ENCODE measurements around the gene ADISSP. TPM values are rescaled to one million over a fixed set of nuclear protein-coding genes. Genes with fewer than 3 reads are reported as not detected.

The ADISSP gene
- total and polyA plus RNA-seq, 4 donors = 15.6 to 53.9 (median 44.0) TPM

GRCh38 chr20:3723284-3723683 is 44.3 kb downstream of the ADISSP start:
- Histone ChIP-seq H3K27me3 (ENCODE audit: control insufficient read depth, insufficient read depth, low read length) (no peaks in the 10 kb centered on the region), H3K4me3 (ENCODE audit: low read depth, low read length) (no peak overlapping the region), H3K36me3 (ENCODE audit: control insufficient read depth, insufficient read depth, low read length) (no peaks in the 10 kb centered on the region), H3K4me1 (ENCODE audit: control insufficient read depth, insufficient read depth, low read length) (no peaks in the 10 kb centered on the region), H3K27ac (ENCODE audit: low read depth, low read length) (no peak overlapping the region), H3K9me3 (ENCODE audit: control insufficient read depth, insufficient read depth, low read length) (no peaks in the 10 kb centered on the region)
- DNase-seq (ENCODE audit: low read depth in 4 of 6, low spot score in 6 of 6) = no peak
- 96% methylated on average over 8 of the region's 8 CpGs for WGBS (ENCODE audit: insufficient coverage)

- Histone ChIP-seq H3K4me3 (ENCODE audit: low read depth, low read length) (no peak overlapping the region), H3K36me3 (ENCODE audit: control insufficient read depth, insufficient read depth, low read length) (no peaks in the 10 kb centered on the region), H3K4me1 (ENCODE audit: control insufficient read depth, insufficient read depth, low read length) (no peaks in the 10 kb centered on the region), H3K27ac (ENCODE audit: low read depth, low read length) (no peak overlapping the region), H3K9me3 (ENCODE audit: control insufficient read depth, insufficient read depth, low read length) (no peaks in the 10 kb centered on the region), H3K27me3 (ENCODE audit: control insufficient read depth, insufficient read depth, low read length) (no peaks in the 10 kb centered on the region)
- no peak for DNase-seq (ENCODE audit: low read depth in 4 of 6, low spot score in 6 of 6)
- WGBS (ENCODE audit: insufficient coverage) = no CpG with 5 or more reads among the region's 4 CpGs
These were observed 45.6 kb downstream of the ADISSP start for GRCh38 chr20:3721912-3722311.

GRCh38 chr20:3720626-3721025 is 46.9 kb downstream of the ADISSP start:
- H3K4me3 ChIP-seq (ENCODE audit: low read depth, low read length) = no peak overlapping the region
- H3K27me3 ChIP-seq (ENCODE audit: control insufficient read depth, insufficient read depth, low read length) = no peaks in the 10 kb centered on the region
- no peaks in the 10 kb centered on the region for H3K9me3 ChIP-seq (ENCODE audit: control insufficient read depth, insufficient read depth, low read length)
- no peaks in the 10 kb centered on the region for H3K36me3 ChIP-seq (ENCODE audit: control insufficient read depth, insufficient read depth, low read length)
- H3K4me1 ChIP-seq (ENCODE audit: control insufficient read depth, insufficient read depth, low read length) = no peaks in the 10 kb centered on the region
- H3K27ac ChIP-seq (ENCODE audit: low read depth, low read length) = no peak overlapping the region
- no peak for DNase-seq (ENCODE audit: low read depth in 4 of 6, low spot score in 6 of 6)
- WGBS (ENCODE audit: insufficient coverage) = 73% methylated on average over 1 of the region's 6 CpGs

GRCh38 chr20:3720068-3720467 is 47.5 kb downstream of the ADISSP start:
- Histone ChIP-seq H3K27ac (ENCODE audit: low read depth, low read length) (no peak overlapping the region), H3K4me3 (ENCODE audit: low read depth, low read length) (no peak overlapping the region), H3K4me1 (ENCODE audit: control insufficient read depth, insufficient read depth, low read length) (no peaks in the 10 kb centered on the region), H3K27me3 (ENCODE audit: control insufficient read depth, insufficient read depth, low read length) (no peaks in the 10 kb centered on the region), H3K36me3 (ENCODE audit: control insufficient read depth, insufficient read depth, low read length) (no peaks in the 10 kb centered on the region), H3K9me3 (ENCODE audit: control insufficient read depth, insufficient read depth, low read length) (no peaks in the 10 kb centered on the region)
- 68% methylated on average over 2 of the region's 2 CpGs for WGBS (ENCODE audit: insufficient coverage)
- DNase-seq (ENCODE audit: low read depth in 4 of 6, low spot score in 6 of 6) = no peak

GRCh38 chr20:3719046-3719445 is 48.5 kb downstream of the ADISSP start:
- no peaks in the 10 kb centered on the region for H3K9me3 ChIP-seq (ENCODE audit: control insufficient read depth, insufficient read depth, low read length)
- H3K36me3 ChIP-seq (ENCODE audit: control insufficient read depth, insufficient read depth, low read length) = no peaks in the 10 kb centered on the region
- H3K27ac ChIP-seq (ENCODE audit: low read depth, low read length) = no peak overlapping the region
- no peak for DNase-seq (ENCODE audit: low read depth in 4 of 6, low spot score in 6 of 6)
- WGBS (ENCODE audit: insufficient coverage) = 100% methylated on average over 1 of the region's 4 CpGs
- H3K4me1 ChIP-seq (ENCODE audit: control insufficient read depth, insufficient read depth, low read length) = no peaks in the 10 kb centered on the region
- H3K27me3 ChIP-seq (ENCODE audit: control insufficient read depth, insufficient read depth, low read length) = no peaks in the 10 kb centered on the region
- no peak overlapping the region for H3K4me3 ChIP-seq (ENCODE audit: low read depth, low read length)

- DNase-seq (ENCODE audit: low read depth in 4 of 6, low spot score in 6 of 6) = peak in 4 of 6 donors; percentile 15 to 57 (median 34)
- Histone ChIP-seq H3K27ac (ENCODE audit: low read depth, low read length) (no peak overlapping the region), H3K27me3 (ENCODE audit: control insufficient read depth, insufficient read depth, low read length) (no peaks in the 10 kb centered on the region), H3K9me3 (ENCODE audit: control insufficient read depth, insufficient read depth, low read length) (no peaks in the 10 kb centered on the region), H3K36me3 (ENCODE audit: control insufficient read depth, insufficient read depth, low read length) (no peaks in the 10 kb centered on the region), H3K4me1 (ENCODE audit: control insufficient read depth, insufficient read depth, low read length) (no peaks in the 10 kb centered on the region), H3K4me3 (ENCODE audit: low read depth, low read length) (no peak overlapping the region)
- WGBS (ENCODE audit: insufficient coverage) = 98% methylated on average over 3 of the region's 4 CpGs
These were observed 51.2 kb downstream of the ADISSP start for GRCh38 chr20:3716195-3716834.

GRCh38 chr20:3714092-3714491 is 53.5 kb downstream of the ADISSP start:
- Histone ChIP-seq H3K27me3 (ENCODE audit: control insufficient read depth, insufficient read depth, low read length) (no peaks in the 10 kb centered on the region), H3K36me3 (ENCODE audit: control insufficient read depth, insufficient read depth, low read length) (no peaks in the 10 kb centered on the region), H3K9me3 (ENCODE audit: control insufficient read depth, insufficient read depth, low read length) (no peaks in the 10 kb centered on the region), H3K4me1 (ENCODE audit: control insufficient read depth, insufficient read depth, low read length) (peaks cover 9% of the 10 kb centered on the region), H3K4me3 (ENCODE audit: low read depth, low read length) (no peak overlapping the region), H3K27ac (ENCODE audit: low read depth, low read length) (no peak overlapping the region)
- no peak for DNase-seq (ENCODE audit: low read depth in 4 of 6, low spot score in 6 of 6)
- WGBS (ENCODE audit: insufficient coverage) = 93% methylated on average over 4 of the region's 4 CpGs

- Histone ChIP-seq H3K4me3 (ENCODE audit: low read depth, low read length) (no peak within 1 kb of the TSS), H3K27ac (ENCODE audit: low read depth, low read length) (no peak within 1 kb of the TSS), H3K36me3 (ENCODE audit: control insufficient read depth, insufficient read depth, low read length) (no peaks in the 10 kb centered on the region), H3K4me1 (ENCODE audit: control insufficient read depth, insufficient read depth, low read length) (peaks cover 9% of the 10 kb centered on the region), H3K27me3 (ENCODE audit: control insufficient read depth, insufficient read depth, low read length) (no peaks in the 10 kb centered on the region), H3K9me3 (ENCODE audit: control insufficient read depth, insufficient read depth, low read length) (no peaks in the 10 kb centered on the region)
- 86% methylated on average over 10 of the region's 15 CpGs for WGBS (ENCODE audit: insufficient coverage)
- no peak for DNase-seq (ENCODE audit: low read depth in 4 of 6, low spot score in 6 of 6)
These were observed 55.2 kb downstream of the ADISSP start, which contains the start of gene SIGLEC1 for GRCh38 chr20:3712279-3712873. SIGLEC1 (minus strand) TSS chr20:3712600; CDS start chr20:3707128, 5,472 bp downstream.

- H3K9me3 ChIP-seq (ENCODE audit: control insufficient read depth, insufficient read depth, low read length) = no peaks in the 10 kb centered on the region
These were observed 56.0 kb downstream of the ADISSP start for GRCh38 chr20:3711484-3711941.

More at GRCh38 chr20:3711484-3711941, 56.0 kb downstream of the ADISSP start:
- no peak for DNase-seq (ENCODE audit: low read depth in 4 of 6, low spot score in 6 of 6)
- H3K4me1 ChIP-seq (ENCODE audit: control insufficient read depth, insufficient read depth, low read length) = peaks cover 13% of the 10 kb centered on the region
- no peak overlapping the region for H3K4me3 ChIP-seq (ENCODE audit: low read depth, low read length)
- H3K36me3 ChIP-seq (ENCODE audit: control insufficient read depth, insufficient read depth, low read length) = no peaks in the 10 kb centered on the region
- 72% methylated on average over 4 of the region's 4 CpGs for WGBS (ENCODE audit: insufficient coverage)
- no peak overlapping the region for H3K27ac ChIP-seq (ENCODE audit: low read depth, low read length)
- no peaks in the 10 kb centered on the region for H3K27me3 ChIP-seq (ENCODE audit: control insufficient read depth, insufficient read depth, low read length)

Data from spinal cord (tissue), 10 donors.